Cerebellar nuclear complex (tissue), 1 donor: Measurements from ENCODE around the gene FAM131C.
A peak's percentile ranks its signal among the peaks of the same experiment; 100 is the strongest.

ENCODE experiments used
- DNase-seq, 2 experiments: peaks; one replicate each; lab custom pipeline; 2025; lab: John Stamatoyannopoulos, UW

FAM131C gene

GRCh38 chr1:16015960-16016901 lies 57.2 kb downstream of the FAM131C start:
- DNase-seq = no peak

GRCh38 chr1:16015491-16015890 lies 58.0 kb downstream of the FAM131C start:
- no peak for DNase-seq

GRCh38 chr1:16014509-16015482 lies 58.7 kb downstream of the FAM131C start:
- DNase-seq = no peak

GRCh38 chr1:16013908-16014258 lies 59.6 kb downstream of the FAM131C start:
- no peak for DNase-seq

GRCh38 chr1:16013220-16013907 lies 60.1 kb downstream of the FAM131C start:
- DNase-seq = no peak

GRCh38 chr1:16012590-16013219 lies 60.7 kb downstream of the FAM131C start:
- no peak for DNase-seq

GRCh38 chr1:16011936-16012589 lies 61.4 kb downstream of the FAM131C start:
- DNase-seq = no peak

- no peak for DNase-seq
Measured at GRCh38 chr1:16010837-16011236, 62.6 kb downstream of the FAM131C start.

GRCh38 chr1:16009678-16010077 lies 63.8 kb downstream of the FAM131C start:
- no peak for DNase-seq

- peak; percentile 28 to 80 for DNase-seq
Measured at GRCh38 chr1:16009030-16009460, 64.4 kb downstream of the FAM131C start.
